Pulmonary artery endothelial cell (primary cell): Measurements from ENCODE around the gene LGR4. TPM values are rescaled to one million over a fixed set of nuclear protein-coding genes. Genes with fewer than 3 reads are reported as not detected.

Experiments used
- DNase-seq: peaks from one replicate; pipeline ENCODE4 v3.0.0-alpha.2; 2011; ENCODE audit warnings: low read depth, low spot score
- total RNA-seq: library from RNA; depleted of rRNA; stranded (reverse); fragments of >200 nt; gene quantifications from 2 replicates; pipeline ENCODE4 v1.2.3, GENCODE V29; 2014

The LGR4 gene
- total RNA-seq, 1 donor from 2014 or later: 9.0 TPM

- no peak for DNase-seq
These were observed 15.1 kb upstream of the LGR4 start for GRCh38 chr11:27487706-27488105.

- no peak for DNase-seq
These were observed 13.6 kb upstream of the LGR4 start for GRCh38 chr11:27485930-27486773.

DNA sequence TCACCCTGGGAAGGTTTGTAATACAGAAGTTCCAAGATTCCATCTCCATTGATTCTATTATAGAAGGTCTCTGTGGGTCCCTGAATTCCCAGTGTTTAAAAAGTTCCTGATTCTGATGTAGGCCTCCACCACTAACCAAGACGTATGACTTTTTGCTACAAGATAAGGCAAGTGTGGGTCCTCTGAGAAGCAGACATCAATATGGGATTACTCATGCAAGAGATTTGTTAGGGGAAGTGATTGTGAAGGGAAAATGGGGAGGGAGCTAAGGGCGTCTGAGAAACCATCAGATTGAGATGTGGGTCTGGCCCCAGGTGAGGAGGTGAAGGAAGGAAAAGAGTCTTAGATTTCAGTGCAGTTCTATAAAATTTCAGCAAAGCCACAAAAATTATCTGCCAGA is 10.2 kb upstream of the LGR4 start:
- DNase-seq: no peak

- no peak for DNase-seq
These were observed 9.4 kb upstream of the LGR4 start for GRCh38 chr11:27481992-27482391.

GRCh38 chr11:27477831-27478230 is 5.2 kb upstream of the LGR4 start:
- DNase-seq: no peak

DNA sequence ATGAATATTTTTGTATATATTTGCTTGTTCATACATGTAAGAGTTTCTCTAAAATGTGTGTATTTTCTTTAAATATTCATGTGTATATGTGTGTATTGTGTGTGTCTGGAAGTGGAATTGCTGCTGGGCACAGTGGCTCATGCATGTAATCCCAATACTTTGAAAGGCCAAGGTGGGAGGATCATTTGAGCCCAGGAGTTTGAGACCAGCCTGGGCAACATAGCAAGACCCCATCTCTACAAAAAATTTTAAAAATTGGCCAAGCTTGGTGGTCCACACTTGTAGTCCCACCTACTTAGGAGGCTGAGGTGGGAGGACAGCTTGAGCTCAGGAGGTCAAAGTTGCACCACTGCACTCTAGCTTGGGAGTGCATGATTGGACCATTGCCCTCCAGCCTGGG is 4.7 kb upstream of the LGR4 start:
- DNase-seq: no peak

DNA sequence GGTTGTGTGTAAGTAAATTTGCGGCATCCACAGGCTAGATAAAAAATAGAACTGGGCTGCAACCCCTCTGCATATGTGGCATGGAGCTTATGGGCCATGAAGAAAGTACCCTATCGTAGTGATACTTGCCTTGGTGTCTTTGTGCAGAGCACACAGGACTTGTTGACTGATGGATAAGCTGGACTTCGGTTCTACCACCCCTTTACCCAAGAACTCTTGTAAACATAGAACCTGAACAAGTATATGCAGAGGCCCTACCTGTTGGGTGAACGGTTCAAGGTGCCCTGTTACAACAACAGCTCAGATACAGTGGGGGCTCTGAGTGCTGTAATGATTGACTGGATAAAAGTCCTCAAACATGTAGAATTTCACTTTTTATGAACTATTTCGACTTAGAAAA is 3.0 kb upstream of the LGR4 start:
- no peak for DNase-seq

DNA sequence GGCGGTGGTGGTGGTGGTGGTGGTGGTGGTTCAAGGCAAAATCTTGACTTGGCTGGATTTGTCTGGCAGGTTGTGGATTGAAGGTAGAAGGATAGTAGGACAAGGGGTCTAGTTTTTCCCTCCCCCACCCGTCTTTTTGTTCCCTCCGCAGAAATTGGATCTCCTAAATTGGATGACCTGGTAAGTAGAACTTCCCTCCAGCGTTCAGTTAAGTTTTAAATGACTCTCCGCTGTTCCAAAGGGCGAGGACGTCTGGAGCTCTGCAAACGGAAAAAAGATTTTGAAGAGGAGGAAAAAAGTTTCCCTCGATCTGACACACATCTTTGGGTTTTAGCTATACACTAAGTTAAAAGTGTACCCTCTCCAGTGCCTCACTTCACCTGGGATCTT is 422 bp upstream of the LGR4 start:
- DNase-seq: no peak

DNA sequence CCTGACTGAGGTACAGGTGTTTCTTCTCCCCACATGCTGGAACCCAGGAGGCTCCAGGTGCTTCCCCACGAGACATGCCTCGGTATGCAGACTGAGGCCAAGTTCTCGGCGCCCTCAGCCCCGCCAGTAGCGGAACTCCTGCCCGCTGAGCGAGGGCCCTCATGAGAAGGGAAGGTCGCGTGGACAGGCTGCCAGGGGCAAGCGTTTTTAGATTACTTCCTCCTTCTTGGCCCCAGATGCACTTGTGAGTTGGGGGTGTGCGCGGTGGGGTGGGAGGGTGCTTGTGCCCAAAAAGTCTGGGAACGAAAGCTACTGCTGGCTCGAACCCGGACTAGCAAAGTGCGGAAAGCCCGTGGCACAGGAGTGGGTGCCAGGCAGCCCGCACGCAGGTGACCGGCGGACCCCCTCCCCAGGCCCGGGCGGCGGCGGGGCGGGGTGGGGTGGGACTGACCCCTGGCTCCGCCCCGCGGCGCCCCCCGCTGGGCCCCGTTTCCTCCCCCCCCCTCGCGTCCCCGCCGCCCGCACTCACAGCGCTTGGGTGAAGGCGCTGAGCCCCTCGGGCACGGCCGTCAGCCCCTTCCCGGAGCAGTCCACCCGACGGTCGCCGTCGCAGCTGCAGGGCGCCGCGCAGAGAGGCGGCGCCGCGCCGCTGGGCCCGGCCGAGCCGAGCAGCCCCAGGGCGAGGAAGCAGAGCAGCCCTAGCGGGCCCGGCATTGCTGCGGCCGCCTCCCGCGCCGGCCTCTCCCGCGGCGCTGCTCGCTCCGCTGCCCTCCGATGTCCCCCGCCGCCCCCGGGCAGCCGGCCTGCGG is 797 bp downstream of the LGR4 start:
- DNase-seq: no peak

DNA sequence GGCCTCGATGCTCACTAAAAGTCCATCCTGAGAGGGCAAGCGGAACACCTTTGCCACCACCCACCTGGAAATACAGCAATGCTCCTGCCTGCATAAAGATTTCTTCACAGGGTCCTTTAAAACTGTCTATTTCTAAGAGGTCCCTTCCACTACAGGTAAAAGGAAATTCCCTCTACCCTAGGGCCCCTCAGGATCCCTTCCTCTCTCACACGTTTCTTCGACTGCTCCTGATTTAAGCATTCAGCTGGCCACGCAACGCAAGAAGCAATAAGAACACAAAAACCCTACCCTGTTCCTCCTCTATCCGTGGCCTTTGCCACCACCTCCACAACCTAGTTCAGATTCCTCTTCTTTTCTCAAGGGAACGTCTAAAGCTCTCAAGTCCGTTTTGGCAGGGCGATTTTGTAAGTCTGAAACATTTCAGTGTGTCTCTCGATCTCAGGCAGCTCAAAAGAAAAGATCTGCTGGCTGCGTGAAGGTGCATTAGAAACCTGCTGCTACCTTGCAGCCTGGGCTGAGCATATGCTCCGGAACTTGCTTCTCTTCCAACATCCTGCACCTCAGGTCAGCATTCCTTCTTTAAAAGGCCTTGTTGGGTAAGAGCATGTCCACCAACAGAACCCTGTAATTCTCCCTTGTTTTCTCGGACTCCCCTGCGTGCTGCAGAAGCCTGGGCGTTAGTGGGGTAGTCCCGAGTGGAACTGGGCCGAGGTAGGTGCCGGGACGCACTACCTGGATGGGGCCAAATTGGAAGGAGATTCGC is 1.6 kb downstream of the LGR4 start:
- no peak for DNase-seq

DNA sequence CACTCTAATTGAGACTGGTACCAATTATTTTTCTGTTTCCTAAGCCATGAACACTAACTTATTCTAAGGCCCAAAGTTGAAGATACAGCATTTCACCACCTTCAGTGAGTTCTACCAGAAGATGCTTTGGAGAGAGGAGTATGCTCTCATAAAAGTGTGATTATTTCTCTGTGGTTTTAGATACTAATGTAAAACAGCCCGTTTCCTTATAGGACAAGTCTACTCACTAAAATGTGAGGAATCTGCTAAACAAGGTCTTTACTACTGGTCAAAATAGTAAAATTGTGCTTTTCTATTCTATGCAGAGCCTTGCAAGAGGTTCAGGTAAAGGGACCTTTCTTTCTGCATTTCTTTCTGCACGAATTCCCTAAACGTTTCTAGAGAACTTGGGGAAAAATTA is 2.4 kb downstream of the LGR4 start:
- DNase-seq: no peak

- DNase-seq: no peak
These were observed 3.4 kb downstream of the LGR4 start for GRCh38 chr11:27468995-27469695.

DNA sequence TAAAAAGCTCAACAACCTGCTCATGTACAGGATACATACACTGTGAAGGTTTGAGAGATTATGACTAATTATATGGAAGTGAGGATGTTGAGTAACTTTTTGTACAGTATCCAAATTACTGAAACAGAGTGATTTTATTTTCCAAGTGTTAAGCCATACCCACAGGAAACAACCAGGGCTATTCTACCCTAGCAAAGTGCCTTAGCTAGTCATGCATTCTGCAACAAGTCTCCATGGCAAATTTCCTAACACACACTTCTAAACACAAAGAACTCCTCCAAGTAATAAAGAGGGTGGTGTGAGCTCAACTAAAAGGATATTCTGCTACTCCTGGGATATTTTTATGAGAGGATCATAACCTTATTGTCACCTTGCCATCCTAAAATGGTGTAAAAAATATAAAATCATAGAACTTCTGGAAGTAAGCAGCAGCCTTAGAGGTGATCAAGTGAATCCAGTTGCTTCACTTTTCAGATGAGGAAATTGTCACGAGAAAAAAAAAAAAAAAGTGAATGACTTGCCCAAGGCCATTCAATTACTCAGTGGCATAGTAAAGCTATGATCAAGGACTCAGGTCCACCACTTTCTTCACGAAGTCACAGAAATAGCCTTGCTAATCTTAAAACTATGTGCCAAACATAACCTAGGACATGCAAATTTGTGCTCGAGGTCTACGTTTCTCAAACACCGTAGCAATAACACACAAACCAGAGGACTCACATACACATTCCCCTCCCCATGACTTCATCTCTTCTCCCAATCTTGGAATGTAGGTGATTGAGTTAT is 4.2 kb downstream of the LGR4 start:
- DNase-seq: peak; percentile 87

DNA sequence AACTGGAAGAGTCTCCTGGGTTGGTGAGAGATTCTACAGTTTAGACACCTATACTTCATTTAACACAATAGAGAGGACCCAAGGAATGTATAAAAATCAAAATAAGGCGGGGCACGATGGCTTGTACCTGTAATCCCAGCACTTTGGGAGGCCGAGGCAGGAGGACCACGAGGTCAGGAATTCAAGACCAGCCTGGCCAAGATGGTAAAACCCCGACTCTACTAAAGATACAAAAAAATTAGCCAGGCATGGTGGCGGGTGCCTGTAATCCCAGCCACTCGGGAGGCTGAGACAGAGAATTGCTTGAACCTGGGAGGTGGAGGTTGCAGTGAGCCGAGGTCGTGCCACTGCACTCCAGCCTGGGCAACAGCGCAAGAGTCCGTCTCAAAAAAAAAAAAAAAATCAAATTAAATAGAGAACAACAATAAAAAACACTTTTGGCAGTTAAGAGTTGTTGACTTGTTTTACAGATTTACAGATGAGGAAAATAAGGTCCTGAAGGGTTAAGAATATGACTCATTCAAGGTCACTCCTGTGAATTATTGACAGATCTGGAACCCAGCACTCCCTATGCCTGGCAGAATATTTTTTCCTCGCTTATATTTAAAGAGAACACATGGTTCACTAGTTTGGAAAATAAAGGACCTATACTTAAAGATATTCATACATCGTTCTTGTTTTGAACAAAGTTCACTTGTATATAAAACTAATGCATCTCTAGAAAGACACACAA is 5.2 kb downstream of the LGR4 start:
- DNase-seq: no peak

GRCh38 chr11:27466363-27466762 is 6.2 kb downstream of the LGR4 start:
- DNase-seq: no peak

DNA sequence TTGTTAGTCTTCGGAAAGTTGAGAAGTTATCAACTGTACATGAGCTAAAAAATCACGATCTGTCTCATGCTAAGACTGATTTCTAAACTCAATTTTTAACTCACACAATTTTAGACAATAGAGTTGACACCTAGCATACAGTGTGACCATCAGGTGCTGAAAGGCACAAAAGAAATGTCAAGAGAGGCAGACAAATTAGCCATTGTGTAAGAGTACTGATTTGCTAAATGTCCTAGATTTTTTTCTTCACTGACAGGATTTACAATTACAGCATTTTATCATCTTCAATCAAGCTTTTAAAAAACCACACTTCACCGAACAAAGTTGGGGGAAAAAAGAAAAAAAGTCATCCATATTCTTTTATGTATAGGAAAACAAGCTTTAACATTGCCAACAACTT is 7.0 kb downstream of the LGR4 start:
- DNase-seq: no peak

- no peak for DNase-seq
These were observed 7.7 kb downstream of the LGR4 start for GRCh38 chr11:27464909-27465308.

GRCh38 chr11:27464289-27464696 is 8.3 kb downstream of the LGR4 start:
- no peak for DNase-seq

DNA sequence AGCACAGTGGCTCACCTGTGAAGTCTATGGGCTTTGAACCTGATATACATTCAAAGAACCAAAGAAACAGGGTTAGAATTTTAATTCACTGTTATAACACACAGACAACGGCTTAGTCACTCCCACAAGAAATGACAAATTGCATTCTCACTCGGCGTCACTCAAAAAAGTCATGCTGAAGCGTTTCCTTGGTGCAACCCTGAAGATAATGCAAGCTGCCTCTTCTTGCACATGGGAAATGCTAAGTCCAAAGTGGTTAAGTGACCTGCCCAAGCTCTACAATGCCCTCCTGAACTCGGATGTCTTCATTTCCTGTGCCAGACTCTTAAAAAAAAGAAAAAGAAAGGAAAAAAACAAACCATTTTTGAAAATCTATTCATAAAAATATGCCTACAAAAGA is 10.0 kb downstream of the LGR4 start:
- no peak for DNase-seq
